Pancreas (tissue), 10 donors: ENCODE results near the gene ENTPD1. TPM values are rescaled to one million over a fixed set of nuclear protein-coding genes. Genes with fewer than 3 reads are reported as not detected.
A peak's percentile ranks its signal among the peaks of the same experiment; 100 is the strongest.
"Not testable (repeated sequence)": the region's sequence is repeated elsewhere in the genome, so short reads cannot be mapped to it uniquely, and the experiment has no call there.

ENCODE experiments used
- ATAC-seq, 4 donors: fragments of 200-7000 bp; cut with Tn5 transposase; one replicate each; pipeline versions ENCODE4 v1.8.0 to v1.9.1; 2020; ENCODE audit warnings: mild to moderate bottlenecking in 4 of 4, moderate library complexity in 4 of 4
- DNase-seq, 6 donors: peaks; one replicate each; pipeline ENCODE4 v3.0.0-alpha.2; 2020
- FAIRE-seq: peaks from 2 replicates; lab custom pipeline; 2012; peaks lifted over from hg19 to GRCh38; lab: Jason Lieb, UNC
- H3K27ac ChIP-seq, 4 donors: fragments of 200-600 bp; sonication (generic); 1 replicate in 3 of 4; 2 replicates in 1 of 4; pipeline versions ENCODE4 v1.5.0 to v1.8.0; 2020
- H3K27me3 ChIP-seq, 4 donors: fragments of 200-600 bp; one replicate each; pipeline ENCODE4 v1.8.0; 2021
- H3K36me3 ChIP-seq, 3 donors: fragments of 200-600 bp; sonication (generic) in 1 of 3; one replicate each; pipeline versions ENCODE4 v1.5.0 to v1.8.0; 2020 to 2021
- H3K4me1 ChIP-seq, 3 donors: fragments of 200-600 bp; one replicate each; pipeline ENCODE4 v1.8.0; 2021
- H3K4me3 ChIP-seq, 4 donors: fragments of 200-600 bp; sonication (generic) in 2 of 4; one replicate each; pipeline versions ENCODE4 v1.5.0 to v1.8.0; 2020 to 2021
- H3K9me3 ChIP-seq, 4 donors: fragments of 200-600 bp; one replicate each; pipeline ENCODE4 v1.8.0; 2021
- CTCF ChIP-seq, 4 donors: fragments of 200-600 bp; sonication (generic) in 3 of 4; IDR thresholded peaks; one replicate each; pipeline versions ENCODE4 v1.5.0 to v1.8.0; 2021; ENCODE audit warnings: antibody characterized with exemption in 4 of 4
- WGBS, 2 donors: extraction: QIAGEN DNeasy Blood & Tissue Kit; methylation state at CpG; one replicate each; pipeline ENCODE4 v1.1.7; 2013; 5-methylcytosine and 5-hydroxymethylcytosine counted together
- intact Hi-C, 3 donors: fragments of 100-400 bp; cut with DNase I; formaldehyde crosslinking; loops; one replicate each; pipeline versions ENCODE4 v1.11.1 to v1.14.2; 2022
- polyA plus RNA-seq, 2 donors: library from polyadenylated mRNA; stranded (reverse); fragments of 200-250 nt; gene quantifications; one replicate each; pipeline ENCODE4 v1.2.3, GENCODE V29; 2013
- total RNA-seq, 6 donors: library from RNA; stranded (reverse); fragmentation: NEBNext Ultra II Directional in 4 of 6; extraction: Animal tissue kit (Norgen Biotek cat#: 25700) in 4 of 6; gene quantifications; one replicate each; pipeline versions ENCODE4 v1.2.1 to v1.2.4, GENCODE V29; 2021 to 2023
- donor health status: healthy with polysubstance abuse.
- donor health status: DM: no; HTN: no; CAD: no; lungs with moderate emphysema.
- donor health status: DM: no; HTN: no; CAD: no.
- donor health status: control.
- donor health status: control.
- donor health status: Bipolar disorder and iron deficiency.
- donor health status: DM: yes; HTN: yes; CAD: no.
- donor health status: DM: no; HTN: no; CAD: no.
- donor health status: DM: no; HTN: no; CAD: no.
- donor health status: DM: yes; HTN: yes; CAD: no.

ENTPD1 gene
- total and polyA plus RNA-seq, 8 donors, result 0.67 to 10.9 (median 1.8) TPM

GRCh38 chr10:95730233-95730632 is 25.7 kb upstream of the ENTPD1 start:
- 62 to 88% methylated on average over 1 of the region's 1 CpG for WGBS, 2 donors
- no peak overlapping the region for H3K4me3 ChIP-seq
- TF ChIP-seq CTCF (IDR thresholded peaks at IDR 0.05), result no peak
- peak; percentile 51 for FAIRE-seq
- ATAC-seq, result peak in 1 of 4 donors; percentile 30
- no peaks in the 10 kb centered on the region for H3K9me3 ChIP-seq
- H3K36me3 ChIP-seq, result no peaks in the 10 kb centered on the region
- intact Hi-C loops, result no loop called here
- H3K27ac ChIP-seq, result no peak overlapping the region
- no peak for DNase-seq
- H3K27me3 ChIP-seq, result no peaks in the 10 kb centered on the region
- H3K4me1 ChIP-seq, result no peaks in the 10 kb centered on the region

GRCh38 chr10:95732907-95733306 is 23.1 kb upstream of the ENTPD1 start:
- H3K36me3 ChIP-seq, H3K27ac ChIP-seq, H3K4me3 ChIP-seq, H3K27me3 ChIP-seq, intact Hi-C loops, ATAC-seq, H3K4me1 ChIP-seq, DNase-seq, H3K9me3 ChIP-seq, FAIRE-seq: not testable (repeated sequence)
- WGBS, 2 donors, result 87 to 94% methylated on average over 6 of the region's 6 CpGs

GRCh38 chr10:95739056-95739455 is 16.9 kb upstream of the ENTPD1 start:
- no peak for TF ChIP-seq CTCF (IDR thresholded peaks at IDR 0.05)
- FAIRE-seq (no peak), DNase-seq (no peak), ATAC-seq (no peak)
- H3K36me3 ChIP-seq, result no peaks in the 10 kb centered on the region
- intact Hi-C loops, result no loop called here
- 84 to 88% methylated on average over 3 of the region's 3 CpGs for WGBS, 2 donors
- H3K4me1 ChIP-seq, result peaks cover 0 to 11% (median 0%) of the 10 kb centered on the region in 3 donors
- H3K27ac ChIP-seq, result no peak overlapping the region
- no peaks in the 10 kb centered on the region for H3K27me3 ChIP-seq
- H3K4me3 ChIP-seq, result no peak overlapping the region
- no peaks in the 10 kb centered on the region for H3K9me3 ChIP-seq

GRCh38 chr10:95741807-95742467 is 14.0 kb upstream of the ENTPD1 start:
- Histone ChIP-seq H3K27me3 (no peaks in the 10 kb centered on the region), H3K27ac (peak overlapping the region in 2 of 4 donors; percentile 17 to 37), H3K4me3 (no peak overlapping the region), H3K36me3 (no peaks in the 10 kb centered on the region), H3K9me3 (no peaks in the 10 kb centered on the region), H3K4me1 (peaks cover 0 to 11% (median 0%) of the 10 kb centered on the region in 3 donors)
- ATAC-seq (peak in 3 of 4 donors; percentile 56 to 76 (median 74)), FAIRE-seq (no peak), DNase-seq (no peak)
- intact Hi-C loops, result no loop called here
- WGBS, 2 donors, result 61 to 65% methylated on average over 6 of the region's 6 CpGs
- TF ChIP-seq CTCF (IDR thresholded peaks at IDR 0.05), result no peak

GRCh38 chr10:95742485-95742884 is 13.5 kb upstream of the ENTPD1 start:
- peak; percentile 85 to 95 (median 92) for ATAC-seq
- Histone ChIP-seq H3K9me3 (no peaks in the 10 kb centered on the region), H3K4me1 (peaks cover 0 to 11% (median 0%) of the 10 kb centered on the region in 3 donors), H3K27ac (peak overlapping the region in 2 of 4 donors; percentile 17 to 37), H3K27me3 (no peaks in the 10 kb centered on the region), H3K36me3 (no peaks in the 10 kb centered on the region), H3K4me3 (no peak overlapping the region)
- intact Hi-C loops, result no loop called here
- peak in 4 of 6 donors; percentile 53 to 69 (median 59) for DNase-seq
- TF ChIP-seq CTCF (IDR thresholded peaks at IDR 0.05), result no peak
- FAIRE-seq, result peak; percentile 70
- WGBS, 2 donors, result 16% methylated on average over 3 of the region's 3 CpGs
